ENCODE data around the gene ABHD12B. TPM values are rescaled to one million over a fixed set of nuclear protein-coding genes. Genes with fewer than 3 reads are reported as not detected.

ABHD12B gene
- total and polyA plus RNA-seq, 2 of the 13 experiments (the other 11 are each of a cell fraction or from before 2014, with no cell fraction given) = not detected

GRCh38 chr14:50875359-50876070, 3.7 kb downstream of the ABHD12B start (continued):
- no peak for TF ChIP-seq TERF1 (CRISPR knock-in tag; IDR thresholded peaks at IDR 0.05)
- no peak for TF ChIP-seq ZNF333 (CRISPR knock-in tag; IDR thresholded peaks at IDR 0.05; ENCODE audit: borderline replicate concordance)
- no peak for TF ChIP-seq DMTF1 (CRISPR knock-in tag; IDR thresholded peaks at IDR 0.05)
- TF ChIP-seq ZSCAN21 (CRISPR knock-in tag; IDR thresholded peaks at IDR 0.05; ENCODE audit: borderline replicate concordance) = no peak
- no peak for TF ChIP-seq SIN3A (IDR thresholded peaks at IDR 0.05; ENCODE audit: borderline replicate concordance, low read depth, low read length)
- TF ChIP-seq NFRKB (IDR thresholded peaks at IDR 0.05) = no peak
- no peak for TF ChIP-seq ZNF382 (CRISPR knock-in tag; IDR thresholded peaks at IDR 0.05; ENCODE audit: borderline replicate concordance)
- TF ChIP-seq DRAP1 (CRISPR knock-in tag; IDR thresholded peaks at IDR 0.05) = peak; percentile 31; the same call in 1 of the 2 replicates
- TF ChIP-seq TAF1 (CRISPR knock-in tag; IDR thresholded peaks at IDR 0.05) = no peak
- TF ChIP-seq MLXIP (CRISPR knock-in tag; IDR thresholded peaks at IDR 0.05; ENCODE audit: borderline replicate concordance) = no peak
- no peak for TF ChIP-seq TAF15 (IDR thresholded peaks at IDR 0.05; ENCODE audit: low read depth, low read length, poor library complexity, severe bottlenecking)
- no peak for TF ChIP-seq PHF20 (CRISPR knock-in tag; IDR thresholded peaks at IDR 0.05)
- TF ChIP-seq TBP (CRISPR knock-in tag; IDR thresholded peaks at IDR 0.05) = no peak
- TF ChIP-seq IRX3 (CRISPR knock-in tag; IDR thresholded peaks at IDR 0.05; ENCODE audit: borderline replicate concordance, low read depth) = no peak
- no peak for TF ChIP-seq HNRNPK (IDR thresholded peaks at IDR 0.05; ENCODE audit: low read depth, low read length, poor library complexity, severe bottlenecking)
- TF ChIP-seq ZFY (CRISPR knock-in tag; IDR thresholded peaks at IDR 0.05) = no peak
- TF ChIP-seq ZSCAN30 (CRISPR knock-in tag; IDR thresholded peaks at IDR 0.05) = no peak
- TF ChIP-seq CENPX (CRISPR knock-in tag; IDR thresholded peaks at IDR 0.05) = no peak
- no peak for TF ChIP-seq NKX3-1 (CRISPR knock-in tag; IDR thresholded peaks at IDR 0.05)
- no peak; the same call in 1 of the 2 replicates for TF ChIP-seq GATAD1 (CRISPR knock-in tag; IDR thresholded peaks at IDR 0.05)
